Chondrocyte (in vitro differentiated cells): Measurements from ENCODE around the gene CRIM1. TPM values are rescaled to one million over a fixed set of nuclear protein-coding genes. Genes with fewer than 3 reads are reported as not detected.

Experiments
- DNase-seq: peaks from one replicate; pipeline ENCODE4 v3.0.0; 2021; ENCODE audit warnings: mixed read lengths, low spot score
- H3K27ac Mint-ChIP-seq: one replicate; pipeline ENCODE4 v1.8.0; 2021; ENCODE audit warnings: mild to moderate bottlenecking, moderate library complexity, mixed read lengths; ENCODE audit not compliant: unreplicated experiment
- H3K27me3 Mint-ChIP-seq: 2 replicates; pipeline ENCODE4 v1.8.0; 2021; ENCODE audit warnings: low read depth, mixed read lengths
- H3K36me3 Mint-ChIP-seq: 2 replicates; pipeline ENCODE4 v1.8.0; 2021; ENCODE audit warnings: low read depth, mixed read lengths
- H3K4me1 Mint-ChIP-seq: 2 replicates; pipeline ENCODE4 v1.8.0; 2021; ENCODE audit warnings: low read depth, mild to moderate bottlenecking, mixed read lengths
- H3K4me3 Mint-ChIP-seq: one replicate; pipeline ENCODE4 v1.8.0; 2021; ENCODE audit warnings: mild to moderate bottlenecking, moderate library complexity, mixed read lengths; ENCODE audit not compliant: unreplicated experiment
- H3K9me3 Mint-ChIP-seq: 2 replicates; pipeline ENCODE4 v1.8.0; 2021; ENCODE audit warnings: low read depth, mixed read lengths
- total RNA-seq: library from RNA; stranded (reverse); gene quantifications from 3 replicates; pipeline ENCODE4 v1.2.1, GENCODE V29; 2021
- TF ChIP-seq, protein P1 (sequence below): fragments of 200-600 bp; sonication (generic); IDR thresholded peaks from 2 replicates; pipeline ENCODE4 v1.5.0; 2021; ENCODE audit warnings: antibody characterized with exemption, mild to moderate bottlenecking, moderate library complexity

The CRIM1 gene
- total RNA-seq, 1 donor from 2014 or later = 194 TPM

- Mint-ChIP-seq H3K27ac (peak overlapping the region; percentile 56), H3K36me3 (no peaks in the 10 kb centered on the region), H3K27me3 (no peaks in the 10 kb centered on the region), H3K9me3 (no peaks in the 10 kb centered on the region), H3K4me3 (no peak overlapping the region), H3K4me1 (peaks cover 97% of the 10 kb centered on the region)
- TF ChIP-seq, protein P1, sequence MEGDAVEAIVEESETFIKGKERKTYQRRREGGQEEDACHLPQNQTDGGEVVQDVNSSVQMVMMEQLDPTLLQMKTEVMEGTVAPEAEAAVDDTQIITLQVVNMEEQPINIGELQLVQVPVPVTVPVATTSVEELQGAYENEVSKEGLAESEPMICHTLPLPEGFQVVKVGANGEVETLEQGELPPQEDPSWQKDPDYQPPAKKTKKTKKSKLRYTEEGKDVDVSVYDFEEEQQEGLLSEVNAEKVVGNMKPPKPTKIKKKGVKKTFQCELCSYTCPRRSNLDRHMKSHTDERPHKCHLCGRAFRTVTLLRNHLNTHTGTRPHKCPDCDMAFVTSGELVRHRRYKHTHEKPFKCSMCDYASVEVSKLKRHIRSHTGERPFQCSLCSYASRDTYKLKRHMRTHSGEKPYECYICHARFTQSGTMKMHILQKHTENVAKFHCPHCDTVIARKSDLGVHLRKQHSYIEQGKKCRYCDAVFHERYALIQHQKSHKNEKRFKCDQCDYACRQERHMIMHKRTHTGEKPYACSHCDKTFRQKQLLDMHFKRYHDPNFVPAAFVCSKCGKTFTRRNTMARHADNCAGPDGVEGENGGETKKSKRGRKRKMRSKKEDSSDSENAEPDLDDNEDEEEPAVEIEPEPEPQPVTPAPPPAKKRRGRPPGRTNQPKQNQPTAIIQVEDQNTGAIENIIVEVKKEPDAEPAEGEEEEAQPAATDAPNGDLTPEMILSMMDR = no peak
- DNase-seq = no peak
Measured at GRCh38 chr2:36369163-36369562, 13.6 kb downstream of the CRIM1 start.

GRCh38 chr2:36369716-36370115 lies 14.1 kb downstream of the CRIM1 start:
- no peaks in the 10 kb centered on the region for H3K27me3 Mint-ChIP-seq
- no peaks in the 10 kb centered on the region for H3K36me3 Mint-ChIP-seq
- H3K4me1 Mint-ChIP-seq = peaks cover 99% of the 10 kb centered on the region
- no peak overlapping the region for H3K4me3 Mint-ChIP-seq
- no peak for DNase-seq
- no peaks in the 10 kb centered on the region for H3K9me3 Mint-ChIP-seq
- TF ChIP-seq, protein P1 = no peak
- H3K27ac Mint-ChIP-seq = peak overlapping the region; percentile 12

- Mint-ChIP-seq H3K36me3 (no peaks in the 10 kb centered on the region), H3K9me3 (no peaks in the 10 kb centered on the region), H3K27ac (peak overlapping the region; percentile 80), H3K4me3 (no peak overlapping the region), H3K27me3 (no peaks in the 10 kb centered on the region), H3K4me1 (peaks cover 94% of the 10 kb centered on the region)
- TF ChIP-seq, protein P1 = no peak
- DNase-seq = no peak
Measured at GRCh38 chr2:36370281-36370680, 14.7 kb downstream of the CRIM1 start.

DNA sequence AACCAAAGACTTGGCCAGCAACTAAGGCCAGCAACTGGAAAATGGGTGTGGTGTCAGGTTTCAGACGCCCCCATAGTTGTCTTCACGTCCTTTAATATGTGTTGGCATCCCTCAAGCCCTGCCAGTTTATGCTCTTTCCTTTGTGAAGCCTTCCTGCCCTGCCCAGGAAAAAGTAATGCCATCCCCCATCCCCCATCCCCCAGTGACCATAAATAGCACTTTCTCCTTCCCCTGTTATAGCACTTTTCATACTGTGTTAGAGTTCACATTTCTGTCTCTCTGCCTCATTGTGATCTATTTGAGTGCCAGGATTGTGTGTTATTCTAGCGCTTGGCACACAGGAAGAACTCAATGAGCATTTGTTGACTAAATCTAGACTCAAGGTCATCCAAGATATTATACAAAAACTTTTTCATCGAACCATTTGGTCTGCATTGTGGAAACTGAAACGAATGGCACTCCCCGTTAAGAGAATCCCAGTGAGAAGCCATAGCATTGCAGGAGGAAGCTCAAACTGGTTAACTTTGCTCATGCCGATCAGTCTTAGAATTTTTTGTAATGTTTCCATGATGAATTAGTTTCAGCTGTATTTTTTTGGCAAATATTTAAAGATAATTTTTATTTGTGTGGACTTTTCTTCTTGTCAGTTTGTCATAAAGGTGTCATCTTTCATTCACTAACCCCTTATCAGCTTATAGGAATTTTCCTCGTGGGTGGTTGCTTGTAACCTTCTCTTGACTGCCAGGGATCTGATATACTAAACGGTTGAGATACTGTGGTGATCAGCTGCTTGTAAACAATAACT lies 15.7 kb downstream of the CRIM1 start:
- H3K27ac Mint-ChIP-seq = peak overlapping the region; percentile 80
- TF ChIP-seq, protein P1 = no peak
- H3K4me1 Mint-ChIP-seq = peaks cover 90% of the 10 kb centered on the region
- no peaks in the 10 kb centered on the region for H3K36me3 Mint-ChIP-seq
- no peaks in the 10 kb centered on the region for H3K9me3 Mint-ChIP-seq
- peak overlapping the region; percentile 35 for H3K4me3 Mint-ChIP-seq
- no peak for DNase-seq
- no peaks in the 10 kb centered on the region for H3K27me3 Mint-ChIP-seq

DNA sequence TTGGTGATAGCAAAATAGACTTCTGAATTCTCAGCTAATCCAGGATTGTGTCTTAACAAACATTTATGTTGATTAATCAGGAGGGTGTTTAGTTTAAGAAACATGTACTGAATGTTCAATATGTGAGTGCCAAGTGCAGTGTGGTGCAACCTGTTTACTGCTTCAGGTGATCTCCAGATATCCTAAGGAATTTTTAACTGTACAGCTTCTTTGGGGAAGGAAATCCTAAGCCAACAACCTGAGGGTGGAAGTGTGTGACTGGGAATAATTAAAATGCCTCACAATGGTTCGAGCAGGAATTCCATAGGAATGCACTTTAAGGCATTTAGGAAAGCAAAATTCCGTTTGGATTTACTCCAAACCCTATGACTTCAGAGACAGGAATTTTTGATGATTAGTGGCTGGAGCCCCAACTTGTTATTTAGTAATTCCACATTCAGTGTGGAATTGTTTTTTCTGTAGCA lies 16.4 kb downstream of the CRIM1 start:
- TF ChIP-seq, protein P1 = peak; percentile 44
- Mint-ChIP-seq H3K36me3 (no peaks in the 10 kb centered on the region), H3K27ac (peak overlapping the region; percentile 80), H3K27me3 (no peaks in the 10 kb centered on the region), H3K4me1 (peaks cover 90% of the 10 kb centered on the region), H3K4me3 (peak overlapping the region; percentile 35), H3K9me3 (no peaks in the 10 kb centered on the region)
- no peak for DNase-seq
